ENCODE measurements around the gene DPYSL5. TPM values are rescaled to one million over a fixed set of nuclear protein-coding genes. Genes with fewer than 3 reads are reported as not detected.

Gene DPYSL5
- total and polyA plus RNA-seq, 2 of the 8 experiments (the other 6 are each of a cell fraction or from before 2014, with no cell fraction given): 11.9 to 16.4 TPM

DNA sequence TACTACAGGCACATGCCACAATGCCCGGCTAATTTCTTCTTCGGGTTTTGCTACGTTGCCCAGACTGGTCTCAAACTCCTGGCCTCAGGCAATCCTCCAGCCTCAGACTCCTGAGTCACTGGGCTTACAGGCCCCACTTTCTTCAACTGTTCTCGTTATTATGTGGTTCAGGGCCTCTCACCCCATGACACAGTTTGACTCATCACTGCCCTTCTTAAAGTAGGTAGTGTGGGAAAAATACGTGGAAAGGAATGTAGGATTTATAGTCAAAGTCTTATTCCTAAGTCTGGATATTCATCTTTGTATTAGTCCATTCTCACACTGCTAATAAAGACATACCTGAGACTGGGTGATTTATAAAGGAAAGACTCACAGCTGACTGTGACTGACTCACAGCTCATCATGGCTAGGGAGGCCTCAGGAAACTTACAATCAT, 42.7 kb upstream of the DPYSL5 start:
- 79% methylated on average over 5 of the region's 5 CpGs; no CpG with 5 or more reads in 1 of the 2 experiments for WGBS, 2 experiments (ENCODE audit: extremely low coverage in 1 of 2, insufficient coverage in 1 of 2, insufficient read length in 1 of 2, insufficient replicate concordance in 2 of 2, low coverage in 1 of 2, low lambda C conversion rate in 2 of 2, missing lambda C conversion rate in 1 of 2)
- H3K27ac ChIP-seq (ENCODE audit: low read depth, low read length): no peak overlapping the region
- no peak overlapping the region for H2AFZ ChIP-seq (ENCODE audit: low read length)
- TF ChIP-seq RAD21 (IDR thresholded peaks at IDR 0.05 in 1 of 2, conservative IDR thresholded peaks at IDR 0.05 in 1 of 2; ENCODE audit: low read depth in 2 of 2, low read length in 2 of 2): no peak
- TF ChIP-seq E2F6 (IDR thresholded peaks at IDR 0.05): no peak
- no peak for TF ChIP-seq SP4 (IDR thresholded peaks at IDR 0.05; ENCODE audit: low read length)
- no peak for TF ChIP-seq TEAD4 (IDR thresholded peaks at IDR 0.05; ENCODE audit: low read depth, low read length)
- TF ChIP-seq CBX8 (IDR thresholded peaks at IDR 0.05; ENCODE audit: borderline replicate concordance, low read depth, low read length): no peak
- no peak for TF ChIP-seq SIRT6 (IDR thresholded peaks at IDR 0.05; ENCODE audit: low read length)
- TF ChIP-seq GTF2F1 (IDR thresholded peaks at IDR 0.05; ENCODE audit: borderline replicate concordance, low read depth, low read length): no peak
- no peak for TF ChIP-seq RBBP5 (IDR thresholded peaks at IDR 0.05; ENCODE audit: borderline replicate concordance, low read depth, low read length)
- no peak for TF ChIP-seq GABPA (IDR thresholded peaks at IDR 0.05; ENCODE audit: borderline replicate concordance, insufficient read depth, low read length)
- TF ChIP-seq POLR2AphosphoS5 (IDR thresholded peaks at IDR 0.05; ENCODE audit: low read depth, low read length): no peak
- no peak for TF ChIP-seq CBX5 (IDR thresholded peaks at IDR 0.05; ENCODE audit: low read depth, low read length)
- no peak for TF ChIP-seq BRCA1 (IDR thresholded peaks at IDR 0.05; ENCODE audit: low read depth, low read length)
- no peak for TF ChIP-seq ZNF274 (IDR thresholded peaks at IDR 0.05; ENCODE audit: borderline replicate concordance, extremely low read depth, low read length)
- no peak for TF ChIP-seq SP1 (IDR thresholded peaks at IDR 0.05; ENCODE audit: low read depth, low read length)
- TF ChIP-seq EZH2 (IDR thresholded peaks at IDR 0.05; ENCODE audit: low read depth, low read length, severe bottlenecking): no peak

More for the DNA sequence above, 42.7 kb upstream of the DPYSL5 start:
- Histone ChIP-seq H3K56ac (replicated peaks; ENCODE audit: insufficient read length, low read depth, low read length) (no peak overlapping the region), H3K23ac (ENCODE audit: insufficient read length) (no peak overlapping the region), H2BK15ac (ENCODE audit: low read length) (no peak overlapping the region), H2BK20ac (ENCODE audit: low read length) (no peak overlapping the region), H3K9me3 (ENCODE audit: insufficient read depth in 2 of 2, low read depth in 1 of 2, low read length in 1 of 2) (no peaks in the 10 kb centered on the region), H3K79me1 (ENCODE audit: low read depth, low read length) (no peaks in the 10 kb centered on the region), H3K4me1 (replicated peaks in 1 of 4; ENCODE audit: control insufficient read depth in 3 of 4, insufficient read depth in 4 of 4, low read length in 3 of 4) (no peaks in the 10 kb centered on the region), H3K23me2 (ENCODE audit: low read depth, low read length) (no peaks in the 10 kb centered on the region), H4K5ac (ENCODE audit: insufficient read length, low read depth, low read length) (no peak overlapping the region), H3K18ac (ENCODE audit: extremely low read depth, low read length) (no peak overlapping the region), H2BK12ac (ENCODE audit: low read depth, low read length) (no peak overlapping the region), H3K36me3 (ENCODE audit: control insufficient read depth in 2 of 4, insufficient read depth in 4 of 4, low read length in 3 of 4) (no peaks in the 10 kb centered on the region), H3K9ac (replicated peaks in 1 of 4; ENCODE audit: extremely low read depth in 1 of 4, low read depth in 3 of 4, low read length in 3 of 4) (no peak overlapping the region), H4K91ac (replicated peaks; ENCODE audit: insufficient read length, low read length) (no peak overlapping the region), H3K4me2 (ENCODE audit: insufficient read depth in 1 of 2, low read depth in 2 of 2, low read length in 2 of 2) (no peak overlapping the region), H3K4ac (replicated peaks; ENCODE audit: insufficient read length, low read depth, low read length) (no peak overlapping the region), H3K27me3 (replicated peaks in 1 of 4; ENCODE audit: control insufficient read depth in 3 of 4, extremely low read depth in 1 of 4, insufficient read depth in 3 of 4, low read length in 3 of 4) (no peaks in the 10 kb centered on the region), H2AK5ac (ENCODE audit: low read depth, low read length) (no peak overlapping the region), H3K4me3 (ENCODE audit: extremely low read depth in 1 of 4, insufficient read depth in 2 of 4, low read depth in 3 of 4, low read length in 4 of 4) (no peak overlapping the region), H3K79me2 (ENCODE audit: control insufficient read depth in 1 of 2, insufficient read depth in 2 of 2, low read length in 2 of 2) (no peaks in the 10 kb centered on the region), H2BK5ac (ENCODE audit: low read depth, low read length) (no peak overlapping the region), H2BK120ac (replicated peaks; ENCODE audit: low read depth, low read length) (no peak overlapping the region), H3K14ac (ENCODE audit: insufficient read length) (no peak overlapping the region), H4K20me1 (replicated peaks in 1 of 2; ENCODE audit: control insufficient read depth in 1 of 2, insufficient read depth in 2 of 2, low read length in 2 of 2) (no peaks in the 10 kb centered on the region), H4K8ac (ENCODE audit: extremely low read depth, insufficient read depth, low read length) (no peak overlapping the region)
- no peak for DNase-seq (ENCODE audit: low read depth in 1 of 2, low spot score in 2 of 2)
- POLR2A ChIA-PET (ENCODE audit: partially characterized antibody): no interaction called here
- no peak for FAIRE-seq
- CTCF ChIA-PET (ENCODE audit: partially characterized antibody): interaction anchor here (0.9 to 1.6 kb wide), 3 partner anchors 32 to 41 kb away, joined by 3 to 4 read pairs (median 3); no protein-coding TSS in a partner anchor
